Hematopoietic multipotent progenitor cell (in vitro differentiated cells): Measurements from ENCODE around the gene AGPAT3. TPM values are rescaled to one million over a fixed set of nuclear protein-coding genes. Genes with fewer than 3 reads are reported as not detected.

Experiments
- small RNA-seq: library from RNA; depleted of rRNA; stranded (forward); fragments of <200 nt; gene quantifications from one replicate; pipeline ENCODE3, GENCODE V24; 2012
- total RNA-seq: library from RNA; depleted of rRNA; stranded (reverse); fragments of >200 nt; gene quantifications from one replicate; pipeline ENCODE4 v1.2.3, GENCODE V29; 2012

AGPAT3 gene
- total RNA-seq, 1 donor, result 26.4 TPM

Small RNA genes within 50 kb of the gene (small RNA-seq; reads per million reads assigned to genes)
- gene RNU6-1150P (not detected), gene RNU6-859P (not detected)

Other genes starting within 250 kb of the AGPAT3 start
- under 0.01 TPM for gene HSF2BP, start 205.7 kb upstream of the AGPAT3 start, total RNA-seq
- gene RRP1B, start 205.7 kb upstream of the AGPAT3 start, total RNA-seq, result 17.8 TPM
- 21.0 TPM for gene PDXK, start 146.1 kb upstream of the AGPAT3 start, total RNA-seq
- gene CSTB, start 88.9 kb upstream of the AGPAT3 start, total RNA-seq, result 7.3 TPM
- 16.2 TPM for gene RRP1, start 75.6 kb upstream of the AGPAT3 start, total RNA-seq
- gene TRAPPC10, start 147.1 kb downstream of the AGPAT3 start, total RNA-seq, result 29.9 TPM
- 7.8 TPM for gene PWP2, start 242.2 kb downstream of the AGPAT3 start, total RNA-seq